ENCODE data around the gene GEMIN4. TPM values are rescaled to one million over a fixed set of nuclear protein-coding genes. Genes with fewer than 3 reads are reported as not detected.

GEMIN4 gene
- total and polyA plus RNA-seq, 2 of the 8 experiments (the other 6 are each of a cell fraction or from before 2014, with no cell fraction given): 32.1 to 51.9 TPM

- Histone ChIP-seq H3K18ac (ENCODE audit: extremely low read depth, low read length) (peak overlapping the region; percentile 20), H3K56ac (replicated peaks; ENCODE audit: insufficient read length, low read depth, low read length) (peak overlapping the region; percentile 27), H2AFZ (ENCODE audit: low read length) (peak overlapping the region; percentile 13), H3K14ac (ENCODE audit: insufficient read length) (no peak overlapping the region), H2BK15ac (ENCODE audit: low read length) (no peak overlapping the region), H3K9me3 (ENCODE audit: insufficient read depth in 2 of 2, low read depth in 1 of 2, low read length in 1 of 2) (peaks cover 4 to 7% of the 10 kb centered on the region in 2 experiments; a peak in 2 of 4 replicates), H2BK5ac (ENCODE audit: low read depth, low read length) (peak overlapping the region; percentile 1; the same call in 1 of the 2 replicates), H2BK20ac (ENCODE audit: low read length) (no peak overlapping the region), H3K36me3 (ENCODE audit: control insufficient read depth in 2 of 4, insufficient read depth in 4 of 4, low read length in 3 of 4) (peaks cover 0 to 21% (median 13%) of the 10 kb centered on the region in 4 experiments; a peak in 6 of 8 replicates), H3K4me1 (replicated peaks in 1 of 4; ENCODE audit: control insufficient read depth in 3 of 4, insufficient read depth in 4 of 4, low read length in 3 of 4) (peaks cover 2 to 11% (median 7%) of the 10 kb centered on the region in 4 experiments; a peak in 6 of 7 replicates), H3K23me2 (ENCODE audit: low read depth, low read length) (peaks cover 11% of the 10 kb centered on the region), H2BK120ac (replicated peaks; ENCODE audit: low read depth, low read length) (no peak overlapping the region), H4K91ac (replicated peaks; ENCODE audit: insufficient read length, low read length) (peak overlapping the region; percentile 20), H3K4me3 (ENCODE audit: extremely low read depth in 1 of 4, insufficient read depth in 2 of 4, low read depth in 3 of 4, low read length in 4 of 4) (peak overlapping the region; percentile 35 to 88 (median 59)), H3K4ac (replicated peaks; ENCODE audit: insufficient read length, low read depth, low read length) (no peak overlapping the region), H3K27me3 (replicated peaks in 1 of 4; ENCODE audit: control insufficient read depth in 3 of 4, extremely low read depth in 1 of 4, insufficient read depth in 3 of 4, low read length in 3 of 4) (no peaks in the 10 kb centered on the region), H3K79me2 (ENCODE audit: control insufficient read depth in 1 of 2, insufficient read depth in 2 of 2, low read length in 2 of 2) (peaks cover 3 to 35% of the 10 kb centered on the region in 2 experiments; a peak in 3 of 4 replicates), H2BK12ac (ENCODE audit: low read depth, low read length) (peak overlapping the region; percentile 13; the same call in 1 of the 2 replicates), H4K8ac (ENCODE audit: extremely low read depth, insufficient read depth, low read length) (peak overlapping the region; percentile 93), H3K4me2 (ENCODE audit: insufficient read depth in 1 of 2, low read depth in 2 of 2, low read length in 2 of 2) (peak overlapping the region; percentile 84 to 96), H4K5ac (ENCODE audit: insufficient read length, low read depth, low read length) (peak overlapping the region; percentile 3), H4K20me1 (replicated peaks in 1 of 2; ENCODE audit: control insufficient read depth in 1 of 2, insufficient read depth in 2 of 2, low read length in 2 of 2) (peaks cover 0 to 7% of the 10 kb centered on the region in 2 experiments), H3K9ac (replicated peaks in 1 of 4; ENCODE audit: extremely low read depth in 1 of 4, low read depth in 3 of 4, low read length in 3 of 4) (peak overlapping the region; percentile 23 to 62 (median 58); a peak in 6 of 7 replicates), H2AK5ac (ENCODE audit: low read depth, low read length) (no peak overlapping the region), H3K23ac (ENCODE audit: insufficient read length) (no peak overlapping the region), H3K27ac (ENCODE audit: low read depth, low read length) (peak overlapping the region; percentile 27; the same call in 1 of the 2 replicates), H3K79me1 (ENCODE audit: low read depth, low read length) (peaks cover 13% of the 10 kb centered on the region)
- ChIA-PET CTCF (ENCODE audit: partially characterized antibody) (interaction anchor here (1.2 to 1.5 kb wide), 5 partner anchors 20 to 244 kb away, joined by 3 to 5 read pairs (median 3); partner anchors contain the start of genes NXN and TIMM22), POLR2A (ENCODE audit: partially characterized antibody) (interaction anchor here (0.7 to 5.1 kb wide), 7 partner anchors 15 to 244 kb away, joined by 3 to 44 read pairs (median 3); partner anchors contain the start of genes GLOD4, MRM3 and TIMM22)
- DNase-seq (ENCODE audit: low read depth in 1 of 2, low spot score in 2 of 2) (no peak), FAIRE-seq (no peak)
- 55% methylated on average over 37 of the region's 43 CpGs; no CpG with 5 or more reads in 1 of the 2 experiments for WGBS, 2 experiments (ENCODE audit: extremely low coverage in 1 of 2, insufficient coverage in 1 of 2, insufficient read length in 1 of 2, insufficient replicate concordance in 2 of 2, low coverage in 1 of 2, low lambda C conversion rate in 2 of 2, missing lambda C conversion rate in 1 of 2)
- peak; percentile 44 for TF ChIP-seq ASH2L (IDR thresholded peaks at IDR 0.05; ENCODE audit: low read length)
- peak; percentile 85 for TF ChIP-seq MAX (IDR thresholded peaks at IDR 0.05)
- TF ChIP-seq CHD2 (IDR thresholded peaks at IDR 0.05; ENCODE audit: low read length): no peak
- no peak for TF ChIP-seq TBP (IDR thresholded peaks at IDR 0.05; ENCODE audit: low read depth, low read length)
- TF ChIP-seq E2F6 (IDR thresholded peaks at IDR 0.05): peak; percentile 77
- TF ChIP-seq KDM5A (IDR thresholded peaks at IDR 0.05; ENCODE audit: low read length): no peak
Measured at GRCh38 chr17:752620-753219, 656 bp upstream of the GEMIN4 start.
